Fibroblast of pulmonary artery (primary cell): ENCODE results near the gene HDAC4.
A peak's percentile ranks its signal among the peaks of the same experiment; 100 is the strongest.

Experiments
- DNase-seq: peaks from one replicate; pipeline ENCODE4 v3.0.0-alpha.2; 2010; ENCODE audit warnings: low read depth
- H3K4me3 ChIP-seq: replicated peaks from 2 replicates; pipeline ENCODE4 v1.5.1; 2011; ENCODE audit warnings: low read depth, mild to moderate bottlenecking, control low read depth, low read length, moderate library complexity
- TF ChIP-seq, protein P1 (sequence below): IDR thresholded peaks from 2 replicates; pipeline ENCODE4 v1.5.1; 2011; ENCODE audit warnings: mild to moderate bottlenecking, control low read depth, low read length, inconsistent platforms; ENCODE audit errors: missing control alignments

HDAC4 gene

DNA sequence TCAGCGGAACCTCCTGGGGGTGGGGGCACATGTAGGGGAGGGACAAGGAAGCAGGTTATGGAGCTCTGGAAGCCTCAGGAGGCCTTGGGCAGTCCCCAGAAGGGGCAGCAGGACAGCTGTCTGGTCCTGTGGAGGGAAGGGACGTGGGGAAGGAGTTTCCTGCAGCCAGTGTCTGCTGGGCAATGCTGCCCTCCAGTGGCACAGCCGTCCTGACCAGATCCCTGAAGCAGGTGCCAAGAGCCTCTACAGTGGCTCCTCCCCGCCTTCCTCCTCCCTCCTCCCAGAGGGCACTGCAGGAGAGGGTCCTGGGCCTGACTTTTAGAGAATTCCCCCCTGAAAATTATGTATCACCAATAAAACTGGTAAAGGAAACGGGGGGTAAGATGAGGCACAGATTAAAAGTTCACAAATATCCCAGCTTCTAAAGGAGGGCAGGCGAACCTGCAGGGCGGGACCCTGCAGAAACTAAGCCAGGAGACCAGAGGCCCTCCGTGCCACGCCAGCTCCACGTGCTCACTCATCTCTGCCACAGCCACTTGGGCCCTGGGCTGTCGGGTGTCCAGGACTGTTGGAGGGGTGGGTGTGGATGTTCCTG is 294.4 kb downstream of the HDAC4 start:
- TF ChIP-seq, protein P1, sequence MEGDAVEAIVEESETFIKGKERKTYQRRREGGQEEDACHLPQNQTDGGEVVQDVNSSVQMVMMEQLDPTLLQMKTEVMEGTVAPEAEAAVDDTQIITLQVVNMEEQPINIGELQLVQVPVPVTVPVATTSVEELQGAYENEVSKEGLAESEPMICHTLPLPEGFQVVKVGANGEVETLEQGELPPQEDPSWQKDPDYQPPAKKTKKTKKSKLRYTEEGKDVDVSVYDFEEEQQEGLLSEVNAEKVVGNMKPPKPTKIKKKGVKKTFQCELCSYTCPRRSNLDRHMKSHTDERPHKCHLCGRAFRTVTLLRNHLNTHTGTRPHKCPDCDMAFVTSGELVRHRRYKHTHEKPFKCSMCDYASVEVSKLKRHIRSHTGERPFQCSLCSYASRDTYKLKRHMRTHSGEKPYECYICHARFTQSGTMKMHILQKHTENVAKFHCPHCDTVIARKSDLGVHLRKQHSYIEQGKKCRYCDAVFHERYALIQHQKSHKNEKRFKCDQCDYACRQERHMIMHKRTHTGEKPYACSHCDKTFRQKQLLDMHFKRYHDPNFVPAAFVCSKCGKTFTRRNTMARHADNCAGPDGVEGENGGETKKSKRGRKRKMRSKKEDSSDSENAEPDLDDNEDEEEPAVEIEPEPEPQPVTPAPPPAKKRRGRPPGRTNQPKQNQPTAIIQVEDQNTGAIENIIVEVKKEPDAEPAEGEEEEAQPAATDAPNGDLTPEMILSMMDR: peak; percentile 72
- peak; percentile 78 for DNase-seq
- no peak overlapping the region for H3K4me3 ChIP-seq

DNA sequence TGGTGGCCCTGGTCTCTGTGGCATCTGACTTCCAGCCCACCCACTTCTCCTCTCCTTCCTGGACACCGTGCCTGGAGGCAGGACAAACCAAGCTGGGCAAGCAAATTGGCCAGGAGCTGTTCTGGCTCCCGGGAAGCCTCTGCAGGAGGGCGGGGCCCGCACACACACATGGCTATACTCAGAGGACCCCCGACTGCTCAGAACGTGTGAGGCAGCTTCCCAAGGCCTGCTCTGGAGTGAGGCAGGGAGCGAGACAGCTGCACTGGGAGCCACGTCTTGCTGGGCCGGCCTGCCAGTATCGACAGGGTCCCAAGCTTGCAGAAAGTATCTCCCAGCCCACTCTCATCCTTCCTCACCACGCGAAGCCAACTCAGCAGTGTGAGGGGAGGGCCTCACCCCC is 295.6 kb downstream of the HDAC4 start:
- H3K4me3 ChIP-seq: no peak overlapping the region
- TF ChIP-seq, protein P1: no peak
- DNase-seq: no peak

DNA sequence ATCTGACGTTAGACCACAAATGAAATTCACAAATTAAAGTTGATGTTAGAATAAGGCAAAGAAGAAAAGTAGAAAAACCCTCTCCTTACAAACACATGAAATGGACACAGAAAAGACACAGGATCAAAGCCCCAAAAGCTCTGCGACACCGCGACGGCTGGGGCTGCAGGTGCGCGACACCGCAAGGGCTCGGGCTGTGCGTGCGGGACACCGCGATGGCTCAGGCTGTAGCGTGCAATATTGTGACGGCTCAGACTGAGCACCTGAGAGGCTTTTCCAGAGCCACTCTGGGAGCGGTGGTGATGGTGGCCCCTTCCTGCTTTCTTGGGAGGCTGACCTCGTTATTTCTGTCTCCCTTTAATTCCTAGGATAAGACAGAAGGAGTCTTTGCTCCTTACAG is 296.0 kb downstream of the HDAC4 start:
- no peak for DNase-seq
- TF ChIP-seq, protein P1: no peak
- no peak overlapping the region for H3K4me3 ChIP-seq

DNA sequence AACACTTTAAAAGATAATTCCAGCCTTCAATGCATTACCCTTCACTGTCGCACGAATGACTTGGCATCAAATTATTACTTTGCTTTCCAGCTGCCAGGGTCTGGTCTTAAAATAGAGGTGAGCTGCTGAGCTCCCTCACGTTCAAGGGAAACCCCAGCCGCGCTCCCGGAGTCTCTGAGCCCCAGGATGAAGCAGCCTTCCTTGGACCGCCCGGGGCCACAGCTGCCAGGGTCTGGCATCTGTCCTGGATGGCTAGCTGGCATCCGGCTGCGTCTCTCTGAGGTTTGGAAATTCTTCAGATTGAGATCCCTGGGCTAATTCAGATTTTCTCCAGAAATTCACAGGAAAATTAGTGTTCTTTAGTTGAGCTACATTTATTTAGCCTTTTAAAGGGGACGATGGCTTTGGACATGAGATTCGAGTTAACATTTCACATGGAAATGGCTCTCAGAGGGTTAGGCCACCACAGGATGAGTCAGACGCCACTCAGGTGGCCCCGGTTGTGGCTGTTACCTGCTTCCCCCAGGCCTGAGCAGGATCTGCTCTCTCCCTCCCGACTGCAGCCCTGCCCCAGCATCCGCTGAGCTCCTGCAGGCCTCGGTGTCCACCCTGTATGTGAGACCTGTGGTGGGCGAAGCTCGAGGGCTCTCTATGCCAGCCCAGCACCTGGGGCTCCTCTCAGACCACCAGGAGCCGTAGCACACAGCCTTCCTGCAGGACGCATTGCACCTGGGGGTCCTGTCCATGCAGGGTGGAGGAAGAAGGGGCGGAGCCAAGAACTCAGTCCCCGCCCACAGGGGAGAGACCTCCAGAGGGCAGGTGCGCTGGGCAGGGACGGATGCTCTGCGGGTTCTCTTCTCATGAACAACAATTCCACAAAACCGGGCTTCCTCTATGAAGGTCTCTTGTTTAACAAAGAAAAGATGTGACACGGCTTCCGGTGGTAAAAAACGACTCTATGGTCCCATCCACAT is 297.4 kb downstream of the HDAC4 start:
- DNase-seq: no peak
- TF ChIP-seq, protein P1: no peak
- H3K4me3 ChIP-seq: no peak overlapping the region

DNA sequence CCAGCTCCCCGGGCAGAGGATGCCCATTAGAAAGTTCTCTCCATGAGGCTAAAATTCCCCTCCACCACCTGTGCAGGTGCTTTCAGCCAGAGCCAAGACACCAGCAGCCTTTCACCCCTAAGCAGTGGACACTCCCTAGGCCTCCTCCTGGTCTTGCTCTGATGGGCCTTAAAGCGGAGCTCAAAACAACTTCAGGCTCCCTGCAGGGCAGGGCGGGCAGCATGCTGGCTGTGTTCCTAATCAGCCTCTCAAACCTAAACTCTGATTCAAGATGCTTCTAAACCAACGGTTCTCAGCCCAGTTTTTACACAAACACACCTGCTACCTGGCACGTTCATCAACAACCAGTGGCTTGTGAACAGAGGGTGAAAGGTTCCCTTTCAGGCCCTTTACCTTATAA is 298.6 kb downstream of the HDAC4 start:
- no peak overlapping the region for H3K4me3 ChIP-seq
- DNase-seq: no peak
- TF ChIP-seq, protein P1: no peak

DNA sequence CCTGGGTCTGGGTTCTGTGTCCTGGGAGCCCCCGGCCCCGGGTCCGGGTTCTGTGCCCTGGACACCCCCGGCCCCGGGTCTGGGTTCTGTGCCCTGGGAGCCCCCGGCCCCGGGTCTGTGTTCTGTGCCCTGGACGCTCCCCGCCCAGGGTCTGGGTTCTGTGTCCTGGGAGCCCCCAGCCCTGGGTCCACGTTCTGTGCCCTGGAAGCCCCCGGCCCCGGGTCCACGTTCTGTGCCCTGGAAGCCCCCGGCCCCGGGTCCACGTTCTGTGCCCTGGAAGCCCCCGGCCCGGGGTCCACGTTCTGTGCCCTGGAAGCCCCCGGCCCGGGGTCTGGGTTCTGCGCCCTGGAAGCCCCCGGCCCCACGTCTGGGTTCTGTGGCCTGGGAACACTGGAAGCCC is 299.0 kb downstream of the HDAC4 start:
- H3K4me3 ChIP-seq: no peak overlapping the region
- DNase-seq: no peak
- TF ChIP-seq, protein P1: no peak
